ENCODE results near the gene STEAP4. TPM values are rescaled to one million over a fixed set of nuclear protein-coding genes. Genes with fewer than 3 reads are reported as not detected.

Gene STEAP4
- total RNA-seq, 4 donors from 2014 or later, result 5.8 to 57.4 (median 22.9) TPM

GRCh38 chr7:88309819-88310218 is 3.1 kb upstream of the STEAP4 start:
- no peak overlapping the region for H3K4me3 ChIP-seq
- DNase-seq, result no peak
- TF ChIP-seq, protein P1, sequence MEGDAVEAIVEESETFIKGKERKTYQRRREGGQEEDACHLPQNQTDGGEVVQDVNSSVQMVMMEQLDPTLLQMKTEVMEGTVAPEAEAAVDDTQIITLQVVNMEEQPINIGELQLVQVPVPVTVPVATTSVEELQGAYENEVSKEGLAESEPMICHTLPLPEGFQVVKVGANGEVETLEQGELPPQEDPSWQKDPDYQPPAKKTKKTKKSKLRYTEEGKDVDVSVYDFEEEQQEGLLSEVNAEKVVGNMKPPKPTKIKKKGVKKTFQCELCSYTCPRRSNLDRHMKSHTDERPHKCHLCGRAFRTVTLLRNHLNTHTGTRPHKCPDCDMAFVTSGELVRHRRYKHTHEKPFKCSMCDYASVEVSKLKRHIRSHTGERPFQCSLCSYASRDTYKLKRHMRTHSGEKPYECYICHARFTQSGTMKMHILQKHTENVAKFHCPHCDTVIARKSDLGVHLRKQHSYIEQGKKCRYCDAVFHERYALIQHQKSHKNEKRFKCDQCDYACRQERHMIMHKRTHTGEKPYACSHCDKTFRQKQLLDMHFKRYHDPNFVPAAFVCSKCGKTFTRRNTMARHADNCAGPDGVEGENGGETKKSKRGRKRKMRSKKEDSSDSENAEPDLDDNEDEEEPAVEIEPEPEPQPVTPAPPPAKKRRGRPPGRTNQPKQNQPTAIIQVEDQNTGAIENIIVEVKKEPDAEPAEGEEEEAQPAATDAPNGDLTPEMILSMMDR (IDR thresholded peaks at IDR 0.05), result no peak
- TF ChIP-seq POLR2A (IDR thresholded peaks at IDR 0.05), result no peak
- H3K36me3 ChIP-seq, result no peaks in the 10 kb centered on the region
- intact Hi-C loops (cut with DNase I; ENCODE audit: low total_unique reads), result no loop called here
- H3K4me1 ChIP-seq, result no peaks in the 10 kb centered on the region
- H3K27ac ChIP-seq, result peak overlapping the region in 1 of 2 donors; percentile 56
- H3K27me3 ChIP-seq, result no peaks in the 10 kb centered on the region
- no peaks in the 10 kb centered on the region for H3K9me3 ChIP-seq

DNA sequence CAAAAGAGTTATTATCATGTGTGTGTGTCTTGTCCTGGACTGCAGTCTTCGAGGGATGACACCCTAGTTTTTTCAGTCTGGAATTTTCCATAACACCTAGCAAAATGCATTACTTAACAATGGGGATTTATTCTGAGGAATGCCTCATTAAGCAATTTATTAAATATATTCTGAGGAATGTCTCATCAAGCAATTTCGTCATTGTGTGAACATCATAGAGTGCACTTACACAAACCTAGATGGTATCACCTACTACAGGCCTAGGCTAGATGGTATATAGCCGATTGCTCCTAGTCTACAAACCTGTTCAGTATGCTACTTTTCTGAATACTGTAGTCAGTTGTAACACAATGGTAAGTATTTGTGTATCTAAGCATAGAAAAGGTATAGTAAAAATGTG is 1.1 kb upstream of the STEAP4 start:
- Histone ChIP-seq H3K27me3 (no peaks in the 10 kb centered on the region), H3K9me3 (no peaks in the 10 kb centered on the region), H3K36me3 (no peaks in the 10 kb centered on the region), H3K27ac (no peak overlapping the region), H3K4me3 (no peak overlapping the region), H3K4me1 (no peaks in the 10 kb centered on the region)
- intact Hi-C loops (cut with DNase I; ENCODE audit: low total_unique reads), result no loop called here
- DNase-seq, result no peak
- TF ChIP-seq, protein P1 (IDR thresholded peaks at IDR 0.05), result no peak
- TF ChIP-seq POLR2A (IDR thresholded peaks at IDR 0.05), result no peak

DNA sequence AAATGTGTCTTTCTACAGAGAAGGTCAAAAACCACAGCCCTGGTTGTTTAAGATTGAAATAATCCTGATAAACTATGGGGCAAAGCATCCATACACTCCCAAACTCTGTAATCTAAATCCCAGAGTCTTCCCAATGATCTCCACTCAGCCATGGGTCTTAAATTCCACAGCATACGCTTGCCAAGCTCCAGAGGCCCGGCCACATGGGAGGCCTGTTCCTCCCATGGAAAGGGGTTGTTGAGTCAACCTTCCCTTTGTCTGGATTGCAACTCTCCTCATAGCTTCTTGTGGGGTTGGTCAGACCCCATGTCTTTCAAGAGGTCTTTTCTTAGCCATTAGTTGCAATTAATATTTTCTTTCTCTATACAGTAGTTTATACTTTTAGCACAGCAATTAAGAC is 718 bp upstream of the STEAP4 start:
- Histone ChIP-seq H3K9me3 (no peaks in the 10 kb centered on the region), H3K36me3 (no peaks in the 10 kb centered on the region), H3K4me1 (no peaks in the 10 kb centered on the region), H3K4me3 (no peak overlapping the region), H3K27ac (peak overlapping the region in 1 of 2 donors; percentile 21), H3K27me3 (no peaks in the 10 kb centered on the region)
- DNase-seq, result no peak
- TF ChIP-seq, protein P1 (IDR thresholded peaks at IDR 0.05), result no peak
- TF ChIP-seq POLR2A (IDR thresholded peaks at IDR 0.05), result no peak
- intact Hi-C loops (cut with DNase I; ENCODE audit: low total_unique reads), result no loop called here

- intact Hi-C loops (cut with DNase I; ENCODE audit: low total_unique reads), result no loop called here
- no peak overlapping the region for H3K4me3 ChIP-seq
- no peak for DNase-seq
- no peaks in the 10 kb centered on the region for H3K36me3 ChIP-seq
- TF ChIP-seq POLR2A (IDR thresholded peaks at IDR 0.05), result no peak
- TF ChIP-seq, protein P1 (IDR thresholded peaks at IDR 0.05), result no peak
- H3K4me1 ChIP-seq, result no peaks in the 10 kb centered on the region
- H3K9me3 ChIP-seq, result no peaks in the 10 kb centered on the region
- no peaks in the 10 kb centered on the region for H3K27me3 ChIP-seq
- H3K27ac ChIP-seq, result no peak overlapping the region
These were observed 1.6 kb downstream of the STEAP4 start for GRCh38 chr7:88305044-88305443.

GRCh38 chr7:88302486-88302885 is 4.2 kb downstream of the STEAP4 start:
- H3K9me3 ChIP-seq, result no peaks in the 10 kb centered on the region
- no peak overlapping the region for H3K27ac ChIP-seq
- H3K36me3 ChIP-seq, result no peaks in the 10 kb centered on the region
- no peak for TF ChIP-seq POLR2A (IDR thresholded peaks at IDR 0.05)
- TF ChIP-seq, protein P1 (IDR thresholded peaks at IDR 0.05), result no peak
- no peaks in the 10 kb centered on the region for H3K4me1 ChIP-seq
- H3K27me3 ChIP-seq, result no peaks in the 10 kb centered on the region
- H3K4me3 ChIP-seq, result no peak overlapping the region
- intact Hi-C loops (cut with DNase I; ENCODE audit: low total_unique reads), result no loop called here
- no peak for DNase-seq
